Psoas muscle (tissue), 8 donors: Measurements from ENCODE around the gene CACNG5. TPM values are rescaled to one million over a fixed set of nuclear protein-coding genes. Genes with fewer than 3 reads are reported as not detected.

ENCODE experiments used
- ATAC-seq, 4 donors: fragments of 200-7000 bp; cut with Tn5 transposase; one replicate each; pipeline ENCODE4 v1.9.1; 2020; ENCODE audit warnings: moderate library complexity in 3 of 4, mild to moderate bottlenecking in 2 of 4
- DNase-seq, 2 donors: peaks; one replicate each; pipeline ENCODE4 v3.0.0-alpha.2; 2020
- H3K27ac ChIP-seq: fragments of 200-600 bp; one replicate; pipeline ENCODE4 v1.8.0; 2022
- H3K27me3 ChIP-seq, 3 donors: fragments of 200-600 bp in 1 of 3; one replicate each; pipeline versions ENCODE4 v1.6.1 to v1.8.0; 2013 to 2022; ENCODE audit warnings: low read length in 2 of 3, mild to moderate bottlenecking in 2 of 3, moderate library complexity in 1 of 3; ENCODE audit not compliant: insufficient read depth in 3 of 3
- H3K36me3 ChIP-seq, 2 donors: fragments of 200-600 bp in 1 of 2; one replicate each; pipeline versions ENCODE4 v1.6.1 to v1.8.0; 2013 to 2022; ENCODE audit warnings: low read depth in 1 of 2, mild to moderate bottlenecking in 1 of 2, moderate library complexity in 1 of 2; ENCODE audit not compliant: insufficient read depth in 1 of 2
- H3K4me1 ChIP-seq: fragments of 200-600 bp; one replicate; pipeline ENCODE4 v1.8.0; 2022
- H3K4me3 ChIP-seq: fragments of 200-600 bp; one replicate; pipeline ENCODE4 v1.8.0; 2022; ENCODE audit warnings: mild to moderate bottlenecking
- H3K9me3 ChIP-seq: fragments of 200-600 bp; one replicate; pipeline ENCODE4 v1.8.0; 2022
- CTCF ChIP-seq: fragments of 200-600 bp; IDR thresholded peaks from one replicate; pipeline ENCODE4 v1.8.0; 2022; ENCODE audit warnings: antibody characterized with exemption
- WGBS, 3 donors: extraction: QIAGEN DNeasy Blood & Tissue Kit; methylation state at CpG; one replicate each; pipeline versions ENCODE4 v1.1.6 to v1.1.7; 2013; 5-methylcytosine and 5-hydroxymethylcytosine counted together
- intact Hi-C, 2 donors: fragments of 100-400 bp; cut with DNase I; formaldehyde crosslinking; loops; one replicate each; pipeline versions ENCODE4 v1.11.0 to v1.14.2; 2022
- polyA plus RNA-seq, 3 donors: library from polyadenylated mRNA; stranded (reverse); fragments of 200-250 nt; gene quantifications; one replicate each; pipeline ENCODE4 v1.2.3, GENCODE V29; 2013
- total RNA-seq, 4 donors: library from RNA; stranded (reverse); fragmentation: NEBNext Ultra II Directional in 2 of 4; extraction: Animal tissue kit (Norgen Biotek cat#: 25700) in 2 of 4; gene quantifications; one replicate each; pipeline versions ENCODE4 v1.2.1 to v1.2.4, GENCODE V29; 2021 to 2023
- donor health status: healthy with polysubstance abuse.
- donor health status: DM: no; HTN: no; CAD: no; lungs with moderate emphysema.
- donor health status: Bipolar disorder and iron deficiency.
- donor health status: healthy.
- donor health status: DM: yes; HTN: yes; CAD: no.
- donor health status: DM: no; HTN: no; CAD: no.
- donor health status: DM: no; HTN: no; CAD: no.
- donor health status: DM: yes; HTN: yes; CAD: no.

The CACNG5 gene
- total and polyA plus RNA-seq, 7 donors = not detected

GRCh38 chr17:66799849-66800537 is 34.9 kb upstream of the CACNG5 start:
- TF ChIP-seq CTCF = no peak
- Histone ChIP-seq H3K36me3 (no peaks in the 10 kb centered on the region), H3K4me1 (no peaks in the 10 kb centered on the region), H3K27me3 (no peaks in the 10 kb centered on the region), H3K27ac (no peak overlapping the region), H3K4me3 (no peak overlapping the region), H3K9me3 (no peaks in the 10 kb centered on the region)
- intact Hi-C loops = loop anchor here in 1 of 2 donors (5.0 kb wide), 1 partner anchor 57 kb away; no protein-coding TSS in a partner anchor
- WGBS, 3 donors = 79 to 83% (median 83%) methylated on average over 10 of the region's 10 CpGs
- no peak for DNase-seq
- no peak for ATAC-seq

GRCh38 chr17:66803474-66803951 is 31.4 kb upstream of the CACNG5 start:
- H3K4me1 ChIP-seq = no peaks in the 10 kb centered on the region
- DNase-seq (no peak), ATAC-seq (no peak)
- intact Hi-C loops = loop anchor here in 1 of 2 donors (5.0 kb wide), 1 partner anchor 54 kb away; no protein-coding TSS in a partner anchor
- no peak for TF ChIP-seq CTCF
- H3K36me3 ChIP-seq = no peaks in the 10 kb centered on the region
- no peak overlapping the region for H3K27ac ChIP-seq
- no peak overlapping the region for H3K4me3 ChIP-seq
- H3K9me3 ChIP-seq = no peaks in the 10 kb centered on the region
- 72 to 80% (median 79%) methylated on average over 19 of the region's 19 CpGs for WGBS, 3 donors
- H3K27me3 ChIP-seq = no peaks in the 10 kb centered on the region

GRCh38 chr17:66805567-66805966 is 29.4 kb upstream of the CACNG5 start:
- no peaks in the 10 kb centered on the region for H3K27me3 ChIP-seq
- WGBS, 3 donors = 59 to 67% (median 66%) methylated on average over 10 of the region's 10 CpGs
- H3K4me1 ChIP-seq = no peaks in the 10 kb centered on the region
- no peaks in the 10 kb centered on the region for H3K36me3 ChIP-seq
- no peak for DNase-seq
- no peak for TF ChIP-seq CTCF
- intact Hi-C loops = no loop called here
- H3K4me3 ChIP-seq = no peak overlapping the region
- no peak overlapping the region for H3K27ac ChIP-seq
- no peak for ATAC-seq
- no peaks in the 10 kb centered on the region for H3K9me3 ChIP-seq

- Histone ChIP-seq H3K27me3 (no peaks in the 10 kb centered on the region), H3K36me3 (no peaks in the 10 kb centered on the region), H3K27ac (no peak overlapping the region), H3K4me3 (no peak overlapping the region), H3K4me1 (no peaks in the 10 kb centered on the region), H3K9me3 (no peaks in the 10 kb centered on the region)
- ATAC-seq (no peak), DNase-seq (no peak)
- no peak for TF ChIP-seq CTCF
- intact Hi-C loops = no loop called here
- WGBS, 3 donors = 61 to 67% (median 63%) methylated on average over 10 of the region's 10 CpGs
Observed at GRCh38 chr17:66807182-66807581, 27.7 kb upstream of the CACNG5 start.

GRCh38 chr17:66809408-66809807 is 25.5 kb upstream of the CACNG5 start:
- Histone ChIP-seq H3K9me3 (no peaks in the 10 kb centered on the region), H3K4me3 (no peak overlapping the region), H3K4me1 (no peaks in the 10 kb centered on the region), H3K27me3 (peaks cover 0 to 2% (median 0%) of the 10 kb centered on the region in 3 donors), H3K36me3 (no peaks in the 10 kb centered on the region), H3K27ac (no peak overlapping the region)
- DNase-seq = no peak
- WGBS, 3 donors = 75 to 81% (median 79%) methylated on average over 5 of the region's 5 CpGs
- intact Hi-C loops = no loop called here
- ATAC-seq = no peak
- no peak for TF ChIP-seq CTCF
